HEK293 (cell line): ENCODE data around the gene MAN2B2.

Source experiments
- CTCF ChIA-PET: fragments of 350-600 bp; formaldehyde crosslinking; extraction: SDS; loops from one replicate; lab custom pipeline; 2021; ENCODE audit warnings: antibody characterized with exemption; lab: Yijun Ruan, JAX
- POLR2A ChIA-PET: fragments of 300-600 bp; formaldehyde crosslinking; extraction: SDS; loops from one replicate; lab custom pipeline; 2020; ENCODE audit warnings: antibody characterized with exemption, inconsistent platforms; lab: Yijun Ruan, JAX
- H3K27ac ChIP-seq: fragments of 200-500 bp; sonication (Bioruptor generic); 2 replicates; pipeline ENCODE4 v1.5.1; 2014; ENCODE audit warnings: low read depth, low read length, control low read depth, inconsistent platforms; ENCODE audit errors: extremely low read depth
- H3K36me3 ChIP-seq, 2 experiments: fragments of 200-500 bp in 1 of 2; sonication (Bioruptor generic) in 1 of 2; 1 replicate in 1 of 2; 2 replicates in 1 of 2; pipeline ENCODE4 v1.5.1; 2014 to 2017; ENCODE audit warnings: inconsistent platforms in 2 of 2, low read length in 2 of 2; ENCODE audit not compliant: control insufficient read depth in 2 of 2, insufficient read depth in 1 of 2
- H3K4me1 ChIP-seq: fragments of 200-500 bp; sonication (Bioruptor generic); 2 replicates; pipeline ENCODE4 v1.5.1; 2014; ENCODE audit warnings: mild to moderate bottlenecking, low read length, inconsistent platforms; ENCODE audit not compliant: control insufficient read depth, insufficient read depth
- H3K4me3 ChIP-seq: 2 replicates; pipeline ENCODE4 v1.5.1; 2011; ENCODE audit warnings: low read depth, mild to moderate bottlenecking, control low read depth, low read length, moderate library complexity
- H3K9me3 ChIP-seq: fragments of 200-500 bp; sonication (Bioruptor generic); 2 replicates; pipeline ENCODE4 v1.5.1; 2014; ENCODE audit warnings: low read depth, low read length, inconsistent platforms; ENCODE audit not compliant: control insufficient read depth, insufficient read depth
- HIC1 ChIP-seq: fragments of 450-650 bp; formaldehyde crosslinking; IDR thresholded peaks from 2 replicates; pipeline ENCODE4 v1.5.1; 2016; ENCODE audit warnings: missing biosample characterization, missing genetic modification characterization
- KLF10 ChIP-seq: fragments of 450-650 bp; IDR thresholded peaks from 2 replicates; pipeline ENCODE4 v1.5.1; 2018; ENCODE audit warnings: missing biosample characterization, mild to moderate bottlenecking, missing genetic modification characterization
- KLF9 ChIP-seq: fragments of 450-650 bp; formaldehyde crosslinking; IDR thresholded peaks from 2 replicates; pipeline ENCODE4 v1.5.1; 2016; ENCODE audit warnings: missing biosample characterization, missing genetic modification characterization, low read depth
- PRDM10 ChIP-seq: fragments of 450-650 bp; formaldehyde crosslinking; IDR thresholded peaks from 2 replicates; pipeline ENCODE4 v1.5.1; 2016; ENCODE audit warnings: missing biosample characterization, missing genetic modification characterization
- PRDM6 ChIP-seq: fragments of 450-650 bp; formaldehyde crosslinking; IDR thresholded peaks from 2 replicates; pipeline ENCODE4 v1.5.1; 2017; ENCODE audit warnings: missing biosample characterization, missing genetic modification characterization
- SP7 ChIP-seq: fragments of 450-650 bp; formaldehyde crosslinking; IDR thresholded peaks from 2 replicates; pipeline ENCODE4 v1.5.1; 2016; ENCODE audit warnings: missing biosample characterization, missing genetic modification characterization
- TSHZ1 ChIP-seq: fragments of 450-650 bp; formaldehyde crosslinking; IDR thresholded peaks from 2 replicates; pipeline ENCODE4 v1.5.1; 2016; ENCODE audit warnings: missing biosample characterization, missing genetic modification characterization, borderline replicate concordance
- ZBTB20 ChIP-seq: fragments of 450-650 bp; formaldehyde crosslinking; IDR thresholded peaks from 2 replicates; pipeline ENCODE4 v1.5.1; 2016; ENCODE audit warnings: missing biosample characterization, missing genetic modification characterization
- ZEB2 ChIP-seq: fragments of 450-650 bp; formaldehyde crosslinking; IDR thresholded peaks from 2 replicates; pipeline ENCODE4 v1.5.1; 2016; ENCODE audit warnings: missing biosample characterization, missing genetic modification characterization
- ZNF133 ChIP-seq: fragments of 450-650 bp; formaldehyde crosslinking; IDR thresholded peaks from 2 replicates; pipeline ENCODE4 v1.5.1; 2016; ENCODE audit warnings: missing biosample characterization, missing genetic modification characterization
- ZNF148 ChIP-seq: fragments of 450-650 bp; formaldehyde crosslinking; IDR thresholded peaks from 2 replicates; pipeline ENCODE4 v1.5.0; 2017; ENCODE audit warnings: missing biosample characterization, missing genetic modification characterization, borderline replicate concordance
- ZNF221 ChIP-seq: fragments of 450-650 bp; formaldehyde crosslinking; IDR thresholded peaks from 2 replicates; pipeline ENCODE4 v1.5.1; 2017; ENCODE audit warnings: missing biosample characterization, missing genetic modification characterization, borderline replicate concordance
- ZNF239 ChIP-seq: fragments of 450-650 bp; formaldehyde crosslinking; IDR thresholded peaks from 2 replicates; pipeline ENCODE4 v1.5.1; 2016; ENCODE audit warnings: missing biosample characterization, missing genetic modification characterization
- ZNF274 ChIP-seq, 2 experiments: fragments of 200-500 bp in 1 of 2; fragments of 450-650 bp in 1 of 2; sonication (Bioruptor generic) in 1 of 2; formaldehyde crosslinking in 1 of 2; IDR thresholded peaks; 2 replicates each; pipeline versions ENCODE4 v1.5.1 to v1.6.1; 2014 to 2016; ENCODE audit warnings: borderline replicate concordance in 1 of 2, inconsistent platforms in 1 of 2, low read length in 1 of 2, missing biosample characterization in 1 of 2, missing genetic modification characterization in 1 of 2
- ZNF561 ChIP-seq: fragments of 450-650 bp; IDR thresholded peaks from 2 replicates; pipeline ENCODE4 v1.5.1; 2018; ENCODE audit warnings: missing biosample characterization, missing genetic modification characterization, borderline replicate concordance
- ZNF600 ChIP-seq: fragments of 450-650 bp; formaldehyde crosslinking; IDR thresholded peaks from 2 replicates; pipeline ENCODE4 v1.5.1; 2016; ENCODE audit warnings: missing biosample characterization, missing genetic modification characterization
- ZNF626 ChIP-seq: fragments of 450-650 bp; sonication (Bioruptor Pico); formaldehyde crosslinking; IDR thresholded peaks from 2 replicates; pipeline ENCODE4 v1.5.1; 2018; ENCODE audit warnings: missing biosample characterization, missing genetic modification characterization, inconsistent platforms
- ZNF747 ChIP-seq: fragments of 450-650 bp; formaldehyde crosslinking; IDR thresholded peaks from 2 replicates; pipeline ENCODE4 v1.5.1; 2016; ENCODE audit warnings: missing biosample characterization, missing genetic modification characterization
- ZNF76 ChIP-seq: fragments of 450-650 bp; formaldehyde crosslinking; IDR thresholded peaks from 2 replicates; pipeline ENCODE4; 2016; ENCODE audit warnings: low read depth, missing biosample characterization, missing genetic modification characterization, borderline replicate concordance
- ZNF776 ChIP-seq: fragments of 450-650 bp; formaldehyde crosslinking; IDR thresholded peaks from 2 replicates; pipeline ENCODE4 v1.5.0; 2017; ENCODE audit warnings: missing biosample characterization, missing genetic modification characterization, borderline replicate concordance
- ZNF785 ChIP-seq: fragments of 450-650 bp; formaldehyde crosslinking; IDR thresholded peaks from 2 replicates; pipeline ENCODE4 v1.5.1; 2016; ENCODE audit warnings: missing biosample characterization, missing genetic modification characterization
- ZNF837 ChIP-seq: fragments of 450-650 bp; formaldehyde crosslinking; IDR thresholded peaks from 2 replicates; pipeline ENCODE4 v1.5.1; 2016; ENCODE audit warnings: missing biosample characterization, missing genetic modification characterization

The MAN2B2 gene

GRCh38 chr4:6574747-6575502, at the start of gene MAN2B2:
Gene MAN2B2, plus strand, starts transcription at chr4:6575189. Its CDS starts 22 bp downstream, at chr4:6575211.
- H3K27ac ChIP-seq: peak within 1 kb of the TSS; percentile 5; the same call in 1 of the 2 replicates
- CTCF ChIA-PET: interaction anchor here (0.6 kb wide), 1 partner anchor 122 kb away, joined by 4 read pairs; no protein-coding TSS in a partner anchor
- peaks cover 6 to 27% of the 10 kb centered on the region in 2 experiments; a peak in 2 of 3 replicates for H3K36me3 ChIP-seq
- no peaks in the 10 kb centered on the region for H3K4me1 ChIP-seq
- POLR2A ChIA-PET: interaction anchor here (0.6 to 1.4 kb wide), 8 partner anchors 14 to 99 kb away, joined by 3 to 6 read pairs (median 3); partner anchors contain the start of gene MRFAP1
- no peaks in the 10 kb centered on the region for H3K9me3 ChIP-seq
- H3K4me3 ChIP-seq: peak within 1 kb of the TSS; percentile 75
- TF ChIP-seq ZNF747 (tag by site-specific recombination) (no peak), ZNF76 (tag by site-specific recombination) (peak; percentile 69; the same call in 1 of the 2 replicates), ZNF239 (tag by site-specific recombination) (no peak), ZNF785 (tag by site-specific recombination) (no peak), PRDM10 (peak; percentile 51), ZNF133 (tag by site-specific recombination) (no peak), ZNF221 (no peak), ZNF148 (tag by site-specific recombination) (no peak), ZBTB20 (tag by site-specific recombination) (peak; percentile 52; the same call in 1 of the 2 replicates), KLF10 (tag by site-specific recombination) (peak; percentile 97), ZNF600 (tag by site-specific recombination) (peak; percentile 50; the same call in 1 of the 2 replicates), ZNF274 (IDR thresholded peaks at IDR 0.05; ENCODE audit: low read length) (no peak), ZNF274 (tag by site-specific recombination; IDR thresholded peaks at IDR 0.05; ENCODE audit: borderline replicate concordance) (no peak), ZNF776 (tag by site-specific recombination) (no peak), ZNF837 (no peak), ZEB2 (tag by site-specific recombination) (0 out of 2 replicates have a peak, but pooled peaks have one; percentile 10), TSHZ1 (no peak), SP7 (tag by site-specific recombination) (peak; percentile 10; the same call in 1 of the 2 replicates), PRDM6 (no peak), ZNF626 (no peak), ZNF561 (tag by site-specific recombination) (0 out of 2 replicates have a peak, but pooled peaks have one; percentile 52), KLF9 (peak; percentile 63), HIC1 (tag by site-specific recombination) (peak; percentile 78)
